Myocyte (in vitro differentiated cells): ENCODE results near the gene TRANK1. TPM values are rescaled to one million over a fixed set of nuclear protein-coding genes. Genes with fewer than 3 reads are reported as not detected.
"Not testable (repeated sequence)": the region's sequence is repeated elsewhere in the genome, so short reads cannot be mapped to it uniquely, and the experiment has no call there.

Source experiments
- DNase-seq: peaks from one replicate; pipeline ENCODE4 v3.0.0-alpha.2; 2012; ENCODE audit warnings: low read depth
- polyA plus RNA-seq: library from polyadenylated mRNA; unstranded; fragments of >200 nt; gene quantifications from one replicate; pipeline ENCODE4 v1.2.1, GENCODE V29; 2012; ENCODE audit warnings: missing spikeins
- total RNA-seq: library from RNA; depleted of rRNA; stranded (reverse); fragments of >200 nt; gene quantifications from 2 replicates; pipeline ENCODE4 v1.2.3, GENCODE V29; 2014

The TRANK1 gene
- 7.5 and 8.7 TPM in 2 replicates for total RNA-seq
- polyA plus RNA-seq: 5.4 TPM

DNA sequence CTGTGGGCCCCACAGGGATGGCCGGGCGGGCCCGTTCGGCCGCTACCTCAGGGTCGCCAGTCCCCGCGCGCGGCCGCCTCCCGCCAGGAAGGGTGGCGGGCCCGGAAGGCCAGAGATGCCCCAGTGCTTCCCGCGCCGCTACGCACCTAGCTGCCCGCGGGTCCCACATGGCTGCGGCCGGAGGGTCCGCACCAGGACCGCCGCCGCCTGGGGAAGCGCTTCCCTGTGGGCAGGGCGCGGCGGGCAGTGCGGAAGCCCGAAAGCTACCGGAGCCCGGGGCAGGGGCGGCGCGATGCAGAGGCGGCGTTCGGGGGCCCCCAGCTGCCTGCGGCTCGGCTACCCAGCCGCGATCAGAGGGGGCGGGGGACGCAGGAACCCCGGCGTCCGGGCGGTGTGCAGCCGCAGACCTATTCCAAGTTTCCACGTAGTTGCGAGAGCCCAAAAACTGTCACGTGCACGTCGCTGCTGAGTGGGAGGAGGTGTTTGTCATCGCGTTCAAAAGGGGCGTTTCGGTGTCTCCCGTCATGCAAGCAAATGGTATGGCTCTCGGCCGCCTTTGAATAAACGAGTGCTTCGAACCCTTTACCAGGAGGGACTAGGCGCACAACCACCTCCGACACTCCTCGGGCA, at the start of gene TRANK1:
Gene TRANK1 (minus strand): TSS at position 414 of the 630 bp plus-strand sequence. CDS start 245 bp downstream, at position 169.
- peak; percentile 49 for DNase-seq

- peak; percentile 100 for DNase-seq
Measured at GRCh38 chr3:36993326-36994283, 48.8 kb upstream of the TRANK1 start, which contains the start of gene MLH1. Gene MLH1, plus strand, starts transcription at chr3:36993518. Its CDS starts 30 bp downstream, at chr3:36993548.

GRCh38 chr3:36992806-36993325, 48.0 kb upstream of the TRANK1 start, which contains the start of gene EPM2AIP1:
Gene EPM2AIP1, minus strand, starts transcription at chr3:36993131. Its CDS starts 54 bp downstream, at chr3:36993077.
- DNase-seq: no peak

DNA sequence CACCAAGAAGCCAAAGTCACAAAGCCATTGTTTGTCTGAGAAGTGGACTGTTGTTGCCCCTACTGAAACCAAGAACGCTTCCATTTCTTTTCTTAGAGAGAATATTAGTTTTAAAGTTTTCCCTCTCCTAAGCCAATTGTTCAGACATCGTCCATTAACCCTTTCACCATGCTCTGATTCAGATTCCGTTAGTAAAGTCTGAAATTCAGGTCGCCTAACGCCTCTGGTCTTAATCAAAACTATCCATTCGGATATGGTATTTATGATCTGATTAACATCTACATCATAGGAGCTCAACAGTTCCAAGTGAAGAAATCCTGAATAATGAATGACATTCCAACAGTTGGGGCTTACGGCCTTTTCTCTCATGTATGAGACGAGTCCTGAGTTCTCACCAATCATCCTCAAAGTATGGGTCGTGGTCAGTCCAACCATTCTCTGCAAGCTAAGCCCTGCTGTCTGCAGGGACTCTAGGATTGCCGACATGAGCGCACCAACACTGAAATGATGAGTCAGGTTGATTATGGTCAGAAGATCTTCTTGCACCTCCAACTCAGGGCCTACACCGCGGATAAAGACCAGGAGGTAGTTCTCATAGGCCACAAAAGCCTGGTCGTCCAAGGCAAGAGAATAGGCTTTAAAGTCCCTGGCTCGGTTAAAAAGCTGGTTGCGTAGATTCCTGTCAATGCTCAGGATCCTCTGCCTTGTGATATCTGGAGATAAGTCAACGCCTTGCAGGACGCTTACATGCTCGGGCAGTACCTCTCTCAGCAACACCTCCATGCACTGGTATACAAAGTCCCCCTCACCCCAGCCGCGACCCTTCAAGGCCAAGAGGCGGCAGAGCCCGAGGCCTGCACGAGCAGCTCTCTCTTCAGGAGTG, 47.3 kb upstream of the TRANK1 start:
- DNase-seq: peak; percentile 65

DNA sequence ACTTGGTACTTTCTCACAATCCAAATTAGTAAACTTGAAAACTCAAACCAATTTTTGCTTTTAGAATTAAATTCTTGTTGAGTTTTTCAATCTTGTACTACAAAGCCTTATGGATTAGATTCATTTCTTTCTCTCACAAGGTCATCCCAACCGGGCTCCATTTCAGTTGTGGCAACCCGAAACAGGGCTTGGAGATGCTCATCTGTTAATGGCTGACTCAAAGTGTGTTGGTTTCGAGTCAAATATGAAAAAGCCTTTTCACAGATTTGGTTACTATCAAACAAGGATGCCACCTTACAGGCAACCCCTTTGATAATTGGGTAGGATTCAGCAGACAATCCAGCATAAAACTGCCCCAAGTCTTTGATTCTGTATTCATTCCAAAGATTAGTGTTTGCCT, 46.3 kb upstream of the TRANK1 start:
- DNase-seq: no peak

GRCh38 chr3:36989568-36989967, 44.7 kb upstream of the TRANK1 start:
- no peak for DNase-seq

GRCh38 chr3:36989005-36989404, 44.2 kb upstream of the TRANK1 start:
- no peak for DNase-seq

GRCh38 chr3:36988356-36988755, 43.5 kb upstream of the TRANK1 start:
- DNase-seq: no peak

GRCh38 chr3:36981006-36981405, 36.2 kb upstream of the TRANK1 start:
- no peak for DNase-seq

DNA sequence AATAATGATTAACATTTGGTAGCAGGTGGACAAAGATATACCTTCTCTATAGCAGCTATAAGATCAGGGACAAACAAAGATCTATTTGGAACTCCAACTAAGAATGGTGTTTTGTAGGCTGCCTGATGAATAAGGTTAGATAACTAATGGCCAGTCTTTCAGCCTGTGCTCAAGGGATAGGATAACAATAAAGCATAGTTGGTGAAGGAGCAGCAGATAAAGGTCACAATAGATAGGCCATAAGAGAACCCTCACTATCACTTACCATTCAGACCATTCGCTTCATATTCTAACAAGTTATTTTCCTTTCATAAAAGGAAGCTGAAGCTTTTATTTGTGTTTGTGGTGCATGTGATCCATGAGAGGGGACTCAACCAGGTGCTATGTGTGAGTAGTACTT, 28.3 kb upstream of the TRANK1 start:
- DNase-seq: no peak

GRCh38 chr3:36972163-36972562, 27.3 kb upstream of the TRANK1 start:
- DNase-seq: no peak

DNA sequence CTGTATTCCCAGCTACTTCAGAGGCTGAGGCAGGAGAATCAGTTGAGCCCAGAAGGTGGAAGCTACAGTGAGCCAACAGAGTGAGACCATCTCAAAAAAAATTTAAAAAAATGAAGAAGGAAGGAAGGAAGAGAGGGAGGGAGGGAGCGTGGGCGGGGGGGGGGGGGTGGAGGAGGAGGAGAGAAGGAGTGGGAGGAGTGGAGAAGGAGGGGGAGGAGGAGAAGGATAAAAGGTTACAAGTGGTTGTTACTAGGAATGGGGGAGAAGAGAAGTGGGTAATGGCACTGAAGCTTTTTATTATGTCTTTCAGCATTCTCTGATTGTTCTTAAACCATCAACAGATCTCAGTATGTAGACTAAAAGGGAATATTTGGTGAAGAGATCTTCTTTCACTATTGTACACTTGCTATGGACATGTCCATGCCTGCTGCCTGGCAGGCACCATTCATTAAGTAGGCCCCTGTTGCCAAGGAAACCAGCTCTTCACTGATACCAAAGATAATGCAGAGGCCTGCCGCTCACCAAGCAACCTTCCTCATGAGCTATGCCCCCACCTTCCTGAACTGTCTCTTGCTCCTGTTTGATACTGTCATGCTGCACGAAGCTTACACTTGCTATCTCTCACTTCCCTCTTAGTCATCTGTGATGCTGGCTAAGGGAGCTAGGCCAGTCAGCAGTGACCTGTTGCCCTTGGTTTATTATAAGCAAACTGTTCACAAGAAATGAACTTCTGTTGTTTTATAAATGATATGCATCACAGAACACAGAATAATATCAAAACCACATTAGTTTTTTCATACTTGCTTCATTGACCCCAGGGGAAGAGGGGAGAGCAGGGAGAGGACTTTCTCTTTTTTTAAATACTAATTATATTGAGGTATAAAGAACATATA, 24.9 kb upstream of the TRANK1 start:
- DNase-seq: peak; percentile 36

- no peak for DNase-seq
Measured at GRCh38 chr3:36969085-36969484, 24.2 kb upstream of the TRANK1 start.

GRCh38 chr3:36965440-36965839, 20.6 kb upstream of the TRANK1 start:
- no peak for DNase-seq

DNA sequence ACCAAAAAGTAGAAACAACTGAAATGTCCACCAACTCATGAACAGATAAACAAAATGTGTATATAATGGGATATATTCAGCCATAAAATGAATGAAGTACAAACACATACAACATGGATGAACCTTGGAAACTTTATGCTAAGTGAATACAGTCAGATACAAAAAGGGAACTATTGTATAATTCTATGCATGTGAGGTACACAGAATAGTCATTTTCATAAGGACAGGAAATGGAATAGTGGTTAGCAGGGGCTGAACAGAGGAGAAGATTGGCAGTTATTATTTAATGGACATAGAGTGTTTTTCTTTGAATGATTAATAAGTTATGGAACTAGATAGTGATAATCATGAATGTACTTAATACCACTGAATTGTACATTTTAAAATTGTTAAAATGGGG, 20.0 kb upstream of the TRANK1 start:
- DNase-seq: no peak

DNA sequence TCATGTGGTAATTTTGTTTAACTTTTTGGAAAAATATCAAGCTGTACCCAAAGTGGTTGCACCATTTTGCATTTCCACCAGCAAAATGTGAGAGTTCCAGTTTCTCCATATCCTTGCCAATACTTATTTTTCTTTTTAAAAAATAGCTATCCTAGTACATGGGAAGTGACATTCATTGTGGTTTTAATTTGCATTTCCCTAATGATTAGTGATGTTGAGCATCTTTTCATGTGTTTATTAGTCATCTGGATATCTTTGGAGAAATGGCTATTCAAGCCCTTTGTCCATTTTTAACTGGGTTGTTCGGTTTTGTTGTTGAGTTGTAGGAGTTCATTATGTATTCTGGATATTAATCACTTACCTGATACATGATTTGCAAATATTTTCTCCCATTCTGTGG, 19.5 kb upstream of the TRANK1 start:
- no peak for DNase-seq

GRCh38 chr3:36963008-36963407, 18.2 kb upstream of the TRANK1 start:
- not testable (repeated sequence) for DNase-seq

GRCh38 chr3:36960502-36960901, 15.6 kb upstream of the TRANK1 start:
- DNase-seq: no peak

DNA sequence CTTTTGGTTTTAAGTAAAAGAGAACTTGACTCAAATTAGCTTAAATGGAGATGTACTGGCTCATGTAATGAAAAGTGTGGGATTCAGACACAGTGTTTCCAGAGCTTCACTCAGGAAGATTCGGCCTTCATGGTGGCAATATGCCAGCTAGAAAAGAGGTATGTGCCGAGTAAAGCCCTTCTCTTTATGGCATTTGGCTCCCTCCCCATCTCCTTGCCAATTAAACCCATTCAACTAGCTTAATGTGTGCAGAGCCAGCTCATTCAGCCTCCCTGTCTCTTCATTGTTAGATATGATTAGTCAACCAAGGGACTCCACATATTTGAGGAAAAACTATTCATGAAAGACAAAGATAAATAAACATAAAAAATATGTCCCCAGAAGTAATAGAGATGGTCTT, 15.0 kb upstream of the TRANK1 start:
- no peak for DNase-seq
